IPS-15b (cell line): ENCODE results near the gene ZNRF3.

ENCODE experiments used
- H3K27me3 ChIP-seq: one replicate; pipeline ENCODE4 v1.6.1; 2013; ENCODE audit warnings: low read length; ENCODE audit not compliant: control insufficient read depth, insufficient read depth
- H3K36me3 ChIP-seq: one replicate; pipeline ENCODE4 v1.6.1; 2013; ENCODE audit warnings: low read length; ENCODE audit not compliant: control insufficient read depth, insufficient read depth
- H3K4me1 ChIP-seq: one replicate; pipeline ENCODE4 v1.6.1; 2013; ENCODE audit warnings: mild to moderate bottlenecking, low read length; ENCODE audit not compliant: control insufficient read depth, insufficient read depth
- H3K4me3 ChIP-seq: one replicate; pipeline ENCODE4 v1.5.1; 2013; ENCODE audit warnings: low read depth, low read length
- H3K9ac ChIP-seq: one replicate; pipeline ENCODE4 v1.6.1; 2013; ENCODE audit warnings: low read depth, mild to moderate bottlenecking, low read length
- H3K9me3 ChIP-seq: one replicate; pipeline ENCODE4 v1.6.1; 2013; ENCODE audit warnings: mild to moderate bottlenecking, low read length; ENCODE audit not compliant: control insufficient read depth, insufficient read depth

Gene ZNRF3

DNA sequence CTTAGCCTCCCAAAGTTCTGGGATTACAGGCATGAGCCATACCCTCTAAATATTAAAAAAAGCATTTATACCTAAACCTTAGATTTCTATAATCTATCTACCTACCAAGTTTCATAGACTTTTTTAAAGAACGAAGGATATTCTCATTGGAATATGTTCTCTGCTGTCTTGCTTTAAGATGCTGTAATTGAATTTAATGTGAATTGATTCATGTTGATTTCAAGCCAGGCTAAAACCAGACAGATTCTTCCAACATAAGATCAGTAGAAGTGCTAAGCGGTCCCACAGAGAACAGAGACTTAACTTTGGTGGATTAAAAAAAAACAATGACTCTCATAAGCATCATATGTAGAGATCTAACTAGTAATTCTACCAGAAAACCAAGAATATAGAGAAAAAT, 203.6 kb downstream of the ZNRF3 start:
- no peaks in the 10 kb centered on the region for H3K36me3 ChIP-seq
- H3K4me3 ChIP-seq = no peak overlapping the region

DNA sequence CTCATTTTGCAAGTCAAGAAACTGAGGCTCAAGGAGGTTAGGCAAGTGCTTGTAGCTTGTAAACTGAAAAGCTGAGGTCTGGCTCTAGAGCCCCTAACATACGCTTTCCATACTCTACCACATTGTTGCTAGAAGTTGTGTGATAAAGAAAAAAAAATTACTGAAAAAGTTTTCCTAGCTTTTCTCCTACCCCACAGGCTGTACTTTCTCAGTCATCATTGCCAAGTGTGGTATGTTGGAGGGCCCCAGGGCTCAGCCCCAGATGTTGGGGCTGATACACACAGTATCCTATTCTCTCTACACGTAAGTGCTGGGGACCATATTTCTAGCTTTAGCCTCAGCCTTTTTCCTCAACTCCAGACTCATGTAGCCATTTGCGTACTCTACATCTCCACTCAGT, 205.4 kb downstream of the ZNRF3 start:
- no peaks in the 10 kb centered on the region for H3K36me3 ChIP-seq
- no peaks in the 10 kb centered on the region for H3K27me3 ChIP-seq
- peaks cover 6% of the 10 kb centered on the region for H3K4me1 ChIP-seq
- no peak overlapping the region for H3K9ac ChIP-seq
- no peaks in the 10 kb centered on the region for H3K9me3 ChIP-seq
- no peak overlapping the region for H3K4me3 ChIP-seq

More for the DNA sequence above, 203.6 kb downstream of the ZNRF3 start:
- Histone ChIP-seq H3K9ac (no peak overlapping the region), H3K9me3 (no peaks in the 10 kb centered on the region), H3K27me3 (no peaks in the 10 kb centered on the region), H3K4me1 (peaks cover 13% of the 10 kb centered on the region)

DNA sequence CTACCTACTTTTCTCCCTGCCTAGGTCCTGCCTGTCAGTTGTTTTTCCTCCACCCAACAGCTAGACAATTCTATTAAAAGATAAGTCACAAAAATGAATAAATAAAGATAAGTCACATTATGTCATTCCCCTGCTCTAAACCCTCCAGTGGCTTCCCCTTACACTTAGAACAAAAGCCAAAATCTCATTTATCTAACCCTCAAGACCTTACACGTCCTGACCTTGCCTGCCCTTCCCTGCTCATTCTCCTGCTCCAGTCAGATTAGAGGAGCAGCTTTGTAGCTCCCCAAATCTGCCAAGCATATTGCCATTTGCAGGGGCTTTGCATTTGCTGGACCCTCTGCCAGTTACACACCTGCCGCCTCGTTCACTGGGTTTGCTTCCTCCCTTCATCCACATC, 206.1 kb downstream of the ZNRF3 start:
- no peaks in the 10 kb centered on the region for H3K27me3 ChIP-seq
- no peaks in the 10 kb centered on the region for H3K9me3 ChIP-seq
- H3K4me3 ChIP-seq = no peak overlapping the region
- peaks cover under 1% of the 10 kb centered on the region for H3K4me1 ChIP-seq
- H3K9ac ChIP-seq = no peak overlapping the region
- H3K36me3 ChIP-seq = no peaks in the 10 kb centered on the region

DNA sequence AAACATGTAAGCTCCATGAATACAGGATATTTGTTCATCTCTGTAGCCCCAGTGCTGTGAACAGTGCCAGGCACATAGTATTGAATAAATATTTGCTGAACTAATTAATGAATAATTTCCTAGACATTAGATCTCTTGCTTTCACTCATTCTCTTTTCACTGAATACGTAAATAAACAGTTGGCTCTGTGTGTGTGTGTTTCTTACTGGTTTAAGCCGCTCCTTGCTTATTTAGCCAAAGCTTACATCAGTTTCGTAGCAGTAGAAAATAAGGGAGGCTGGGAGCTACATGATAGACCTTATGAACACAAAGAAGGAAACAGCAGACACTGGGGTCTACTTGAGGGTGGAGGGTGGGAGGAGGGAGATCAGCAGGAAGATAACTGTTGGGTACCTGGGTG, 206.7 kb downstream of the ZNRF3 start:
- H3K27me3 ChIP-seq = no peaks in the 10 kb centered on the region
- H3K9me3 ChIP-seq = no peaks in the 10 kb centered on the region
- H3K9ac ChIP-seq = no peak overlapping the region
- no peak overlapping the region for H3K4me3 ChIP-seq
- H3K4me1 ChIP-seq = no peaks in the 10 kb centered on the region
- H3K36me3 ChIP-seq = no peaks in the 10 kb centered on the region

DNA sequence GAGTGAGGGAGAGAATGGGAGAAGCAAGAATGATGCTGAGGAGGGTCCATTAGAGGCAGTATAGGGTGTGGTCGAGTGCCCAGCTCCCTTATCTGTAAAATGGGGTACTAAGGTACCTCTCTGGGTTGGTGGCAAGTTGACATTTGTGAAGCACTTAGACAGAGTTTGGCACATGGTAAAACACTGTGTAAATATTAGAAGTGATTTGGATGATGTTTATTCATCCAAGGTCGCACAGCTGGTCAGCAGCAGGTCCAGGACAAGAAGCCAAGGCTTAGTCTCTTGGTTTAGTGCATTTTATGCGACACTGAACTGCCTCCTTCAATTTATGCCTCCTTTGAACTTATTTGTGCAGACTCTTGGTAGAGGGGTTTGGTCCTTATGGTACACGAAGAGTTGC, 208.9 kb downstream of the ZNRF3 start:
- Histone ChIP-seq H3K27me3 (no peaks in the 10 kb centered on the region), H3K36me3 (no peaks in the 10 kb centered on the region), H3K9me3 (no peaks in the 10 kb centered on the region), H3K4me1 (peaks cover 3% of the 10 kb centered on the region), H3K9ac (no peak overlapping the region), H3K4me3 (no peak overlapping the region)

DNA sequence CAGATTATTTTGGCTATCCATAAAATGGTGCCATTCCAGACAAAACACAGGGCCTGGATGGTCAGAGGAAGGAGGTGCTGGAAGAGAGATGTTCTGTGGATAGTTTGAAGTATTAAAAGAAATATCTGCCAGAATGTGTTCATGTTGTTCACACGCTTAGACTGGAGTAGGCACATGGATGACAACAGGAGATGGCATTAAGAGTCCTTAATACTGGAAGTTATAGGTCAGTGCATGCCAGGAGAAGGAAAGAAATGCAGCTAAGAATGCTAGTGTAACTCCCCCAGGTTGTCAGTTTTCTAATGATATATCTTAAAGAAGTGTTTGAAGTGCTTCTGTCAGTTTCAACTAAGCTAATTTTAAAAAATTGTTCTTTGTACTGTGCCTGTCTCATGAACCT, 209.7 kb downstream of the ZNRF3 start:
- Histone ChIP-seq H3K9me3 (no peaks in the 10 kb centered on the region), H3K27me3 (no peaks in the 10 kb centered on the region), H3K4me3 (no peak overlapping the region), H3K9ac (no peak overlapping the region), H3K36me3 (no peaks in the 10 kb centered on the region), H3K4me1 (peaks cover 3% of the 10 kb centered on the region)

DNA sequence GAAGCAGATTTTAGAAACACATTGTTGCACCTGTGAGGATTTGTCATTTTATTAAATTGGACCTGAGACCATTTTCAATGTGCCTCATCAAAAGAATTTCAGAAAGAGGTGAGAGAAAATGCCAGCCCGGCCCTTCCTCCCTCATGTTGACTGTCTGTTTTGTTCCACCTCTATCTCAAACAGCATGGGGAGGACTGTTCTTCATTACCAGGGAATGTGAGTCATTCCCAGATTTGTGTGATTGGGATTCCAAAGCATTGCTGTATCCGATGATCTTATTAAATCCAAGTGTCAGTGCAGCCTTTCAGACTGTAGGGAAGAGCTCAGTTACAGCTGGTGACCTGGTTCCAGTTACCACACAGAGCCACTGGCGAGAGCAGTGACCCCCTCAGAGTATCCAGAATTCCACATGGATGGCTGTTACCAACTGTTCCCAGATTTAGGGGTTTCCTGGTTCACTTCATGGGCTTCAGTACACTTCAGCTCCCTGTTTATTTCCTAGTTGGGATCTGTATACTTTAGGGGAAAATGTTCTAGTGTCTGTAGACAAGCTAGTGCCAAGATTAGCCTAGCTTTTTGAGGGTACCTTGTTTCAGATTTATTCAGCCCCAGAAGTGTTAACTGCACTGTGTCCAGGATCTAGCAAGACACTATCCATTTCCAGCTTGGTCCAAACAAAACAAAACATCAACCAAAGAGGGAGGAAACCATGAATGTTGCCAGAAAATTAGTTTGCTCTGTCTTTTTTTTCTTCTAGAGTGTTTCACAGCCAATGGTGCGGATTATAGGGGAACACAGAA, 210.3 kb downstream of the ZNRF3 start:
- H3K27me3 ChIP-seq = no peaks in the 10 kb centered on the region
- H3K9me3 ChIP-seq = no peaks in the 10 kb centered on the region
- H3K4me3 ChIP-seq = no peak overlapping the region
- H3K4me1 ChIP-seq = peaks cover 3% of the 10 kb centered on the region
- H3K36me3 ChIP-seq = no peaks in the 10 kb centered on the region
- no peak overlapping the region for H3K9ac ChIP-seq

DNA sequence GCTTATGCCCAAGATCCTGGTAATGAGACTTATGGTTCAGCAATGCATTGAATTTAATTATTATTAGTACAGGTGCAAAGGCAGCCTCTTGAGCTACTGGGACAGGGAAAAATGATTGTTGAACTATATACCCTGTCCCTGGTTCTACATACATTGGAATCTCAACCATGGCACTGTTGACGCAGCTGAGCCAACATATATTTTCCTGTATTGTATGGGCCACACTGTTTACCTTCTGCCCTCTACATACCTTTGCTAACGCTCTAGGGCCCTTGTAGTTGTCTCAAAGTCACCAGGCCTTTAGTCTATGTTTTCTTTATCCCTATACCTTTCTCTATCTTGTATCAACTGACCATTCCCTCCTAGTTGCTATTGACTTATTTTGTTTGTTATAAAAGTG, 212.1 kb downstream of the ZNRF3 start:
- no peaks in the 10 kb centered on the region for H3K27me3 ChIP-seq
- H3K4me1 ChIP-seq = peaks cover 3% of the 10 kb centered on the region
- H3K4me3 ChIP-seq = no peak overlapping the region
- no peaks in the 10 kb centered on the region for H3K9me3 ChIP-seq
- no peaks in the 10 kb centered on the region for H3K36me3 ChIP-seq
- no peak overlapping the region for H3K9ac ChIP-seq

DNA sequence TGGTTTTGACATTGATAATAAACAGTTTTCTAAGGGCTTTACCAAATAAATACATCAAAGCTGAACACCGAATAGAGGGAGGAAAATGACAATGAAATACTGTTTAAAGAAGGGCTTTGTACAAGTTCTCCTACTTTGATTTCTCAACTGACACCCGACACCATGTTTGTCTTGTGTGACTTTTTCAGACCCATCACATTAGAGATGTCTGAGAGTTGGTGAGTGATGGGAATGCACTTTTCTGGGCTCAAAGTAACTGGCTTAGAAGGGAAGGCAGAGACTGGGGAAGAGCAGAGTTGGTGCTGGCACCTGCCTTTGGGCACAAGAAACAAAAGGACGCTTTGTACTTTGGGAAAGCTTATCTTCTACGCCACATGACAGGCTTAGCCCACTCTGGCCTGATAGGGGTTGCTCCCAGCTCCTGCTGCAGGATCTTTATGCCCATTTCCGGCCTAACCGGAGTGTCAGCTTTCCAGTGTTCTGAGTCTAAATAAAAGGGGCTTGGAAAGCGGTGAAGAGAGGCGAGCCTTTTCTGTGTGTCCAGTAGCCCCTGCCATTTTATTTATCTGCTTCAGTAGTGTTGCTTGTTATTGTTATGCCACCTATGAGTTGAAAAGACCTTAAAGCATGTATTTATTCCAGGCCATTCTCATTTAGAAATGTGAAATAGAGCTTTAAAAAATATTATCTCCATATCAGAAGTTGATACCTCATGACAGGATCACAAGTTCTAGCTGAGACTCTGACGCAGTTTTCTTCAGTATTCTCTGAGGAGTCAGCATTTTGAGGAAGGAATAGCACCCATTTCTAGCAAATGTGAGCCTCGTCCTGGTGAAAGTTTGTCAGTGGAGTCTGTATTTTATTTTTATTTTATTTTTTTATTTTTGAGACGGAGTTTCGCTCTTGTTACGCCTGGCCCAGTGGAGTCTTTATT, 213.6 kb downstream of the ZNRF3 start:
- no peaks in the 10 kb centered on the region for H3K36me3 ChIP-seq
- no peak overlapping the region for H3K9ac ChIP-seq
- H3K27me3 ChIP-seq = no peaks in the 10 kb centered on the region
- peaks cover 3% of the 10 kb centered on the region for H3K4me1 ChIP-seq
- H3K4me3 ChIP-seq = no peak overlapping the region
- H3K9me3 ChIP-seq = no peaks in the 10 kb centered on the region

DNA sequence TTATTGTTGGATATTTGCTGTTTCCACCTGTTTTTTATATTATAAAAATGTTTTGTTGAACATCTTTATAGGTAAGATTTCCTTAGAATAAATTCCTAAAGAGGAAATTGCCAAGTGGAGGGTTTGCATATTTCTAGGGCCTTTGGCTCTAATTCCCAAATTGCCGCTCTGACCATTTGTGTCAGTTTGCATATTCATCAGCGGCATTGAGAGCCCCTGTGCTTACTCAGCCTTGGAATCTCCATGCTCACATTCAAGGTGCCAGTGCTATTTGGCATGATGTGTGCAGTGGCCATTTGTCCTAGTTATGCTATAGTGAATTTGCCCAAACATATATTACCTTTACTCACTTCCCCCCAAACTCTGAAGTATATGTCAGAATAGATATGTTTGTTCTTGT, 214.9 kb downstream of the ZNRF3 start:
- no peaks in the 10 kb centered on the region for H3K27me3 ChIP-seq
- no peak overlapping the region for H3K9ac ChIP-seq
- no peaks in the 10 kb centered on the region for H3K36me3 ChIP-seq
- peaks cover 3% of the 10 kb centered on the region for H3K4me1 ChIP-seq
- H3K9me3 ChIP-seq = no peaks in the 10 kb centered on the region
- no peak overlapping the region for H3K4me3 ChIP-seq

DNA sequence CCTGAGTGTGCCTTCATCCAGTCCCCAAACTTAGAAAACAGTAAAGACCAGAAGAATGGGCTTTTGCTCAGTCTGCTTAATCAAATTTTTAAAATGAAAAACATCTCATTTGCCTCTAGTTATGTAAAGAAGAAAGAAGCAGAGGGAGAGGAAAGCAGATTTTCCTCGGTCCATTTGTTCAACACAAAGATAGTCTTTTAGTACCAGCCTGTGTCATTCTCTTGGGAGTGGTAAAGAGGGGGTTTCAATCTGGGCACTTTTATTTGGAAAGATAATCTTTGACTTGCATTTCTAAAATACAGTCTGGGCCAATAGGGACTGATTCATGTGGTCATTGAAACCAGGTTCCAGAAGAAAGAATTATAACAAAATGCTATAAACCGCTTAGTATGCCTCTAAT, 218.9 kb downstream of the ZNRF3 start:
- H3K9me3 ChIP-seq = no peaks in the 10 kb centered on the region
- no peaks in the 10 kb centered on the region for H3K36me3 ChIP-seq
- no peaks in the 10 kb centered on the region for H3K27me3 ChIP-seq
- no peaks in the 10 kb centered on the region for H3K4me1 ChIP-seq
- no peak overlapping the region for H3K9ac ChIP-seq
- no peak overlapping the region for H3K4me3 ChIP-seq

DNA sequence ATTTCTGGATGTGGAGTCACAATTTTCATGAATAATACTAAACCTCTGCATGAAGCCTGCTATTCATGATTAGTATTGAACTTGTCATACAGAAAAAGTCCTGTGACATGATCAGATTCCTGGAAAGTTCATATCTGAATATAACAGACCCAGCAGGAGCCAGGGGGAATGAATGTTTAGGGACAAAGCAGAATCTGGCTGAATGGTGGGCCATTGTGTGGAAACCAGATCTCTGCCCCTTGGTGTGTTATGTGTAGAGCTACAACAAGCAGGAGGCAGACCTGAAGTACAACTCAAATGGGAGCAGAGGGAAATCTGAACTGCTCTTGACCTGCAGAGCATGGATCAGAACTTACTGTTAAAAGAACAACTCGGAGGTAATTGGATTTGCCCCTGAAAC, 219.7 kb downstream of the ZNRF3 start:
- no peak overlapping the region for H3K9ac ChIP-seq
- H3K4me1 ChIP-seq = no peaks in the 10 kb centered on the region
- no peaks in the 10 kb centered on the region for H3K9me3 ChIP-seq
- H3K36me3 ChIP-seq = no peaks in the 10 kb centered on the region
- no peak overlapping the region for H3K4me3 ChIP-seq
- no peaks in the 10 kb centered on the region for H3K27me3 ChIP-seq
